Measurements from ENCODE around the gene TOR3A.
"Not testable (repeated sequence)": the region's sequence is repeated elsewhere in the genome, so short reads cannot be mapped to it uniquely, and the experiment has no call there.

TOR3A gene

GRCh38 chr1:179081687-179082332, at the start of gene TOR3A:
TSS of gene TOR3A (plus strand) at chr1:179082070. CDS start at chr1:179082129, 59 bp downstream.
- peak; percentile 71 to 72 for DNase-seq

GRCh38 chr1:179034720-179035119, 47.1 kb upstream of the TOR3A start:
- no peak for DNase-seq

GRCh38 chr1:179036844-179037465, 44.9 kb upstream of the TOR3A start:
- peak in 1 of 2 donors; percentile 20 for DNase-seq

- DNase-seq, result no peak
Measured at GRCh38 chr1:179038528-179039281, 43.2 kb upstream of the TOR3A start.

GRCh38 chr1:179039502-179040174, 42.2 kb upstream of the TOR3A start:
- DNase-seq, result not testable (repeated sequence)

- not testable (repeated sequence) for DNase-seq
Measured at GRCh38 chr1:179040175-179040551, 41.7 kb upstream of the TOR3A start.

GRCh38 chr1:179042087-179042486, 39.8 kb upstream of the TOR3A start:
- no peak for DNase-seq

GRCh38 chr1:179042700-179043099, 39.2 kb upstream of the TOR3A start:
- DNase-seq, result no peak

GRCh38 chr1:179043266-179043665, 38.6 kb upstream of the TOR3A start:
- DNase-seq, result no peak

GRCh38 chr1:179043907-179044306, 38.0 kb upstream of the TOR3A start:
- DNase-seq, result no peak

GRCh38 chr1:179046808-179047635, 34.8 kb upstream of the TOR3A start:
- no peak for DNase-seq

GRCh38 chr1:179047636-179047997, 34.3 kb upstream of the TOR3A start:
- no peak for DNase-seq

GRCh38 chr1:179048339-179049124, 33.3 kb upstream of the TOR3A start:
- no peak for DNase-seq

GRCh38 chr1:179052776-179053175, 29.1 kb upstream of the TOR3A start:
- no peak for DNase-seq

GRCh38 chr1:179053486-179053885, 28.4 kb upstream of the TOR3A start:
- DNase-seq, result no peak

- no peak for DNase-seq
Measured at GRCh38 chr1:179055937-179056336, 25.9 kb upstream of the TOR3A start.

- no peak for DNase-seq
Measured at GRCh38 chr1:179058487-179059483, 23.1 kb upstream of the TOR3A start.

GRCh38 chr1:179061360-179062282, 20.2 kb upstream of the TOR3A start:
- DNase-seq, result no peak

GRCh38 chr1:179066471-179066870, 15.4 kb upstream of the TOR3A start:
- DNase-seq, result no peak
